Measurements from ENCODE around the gene PSMD7. TPM values are rescaled to one million over a fixed set of nuclear protein-coding genes. Genes with fewer than 3 reads are reported as not detected.
A peak's percentile ranks its signal among the peaks of the same experiment; 100 is the strongest.

The PSMD7 gene
- total and polyA plus RNA-seq, 2 of the 13 experiments (the other 11 are each of a cell fraction or from before 2014, with no cell fraction given) = 105 to 224 TPM

DNA sequence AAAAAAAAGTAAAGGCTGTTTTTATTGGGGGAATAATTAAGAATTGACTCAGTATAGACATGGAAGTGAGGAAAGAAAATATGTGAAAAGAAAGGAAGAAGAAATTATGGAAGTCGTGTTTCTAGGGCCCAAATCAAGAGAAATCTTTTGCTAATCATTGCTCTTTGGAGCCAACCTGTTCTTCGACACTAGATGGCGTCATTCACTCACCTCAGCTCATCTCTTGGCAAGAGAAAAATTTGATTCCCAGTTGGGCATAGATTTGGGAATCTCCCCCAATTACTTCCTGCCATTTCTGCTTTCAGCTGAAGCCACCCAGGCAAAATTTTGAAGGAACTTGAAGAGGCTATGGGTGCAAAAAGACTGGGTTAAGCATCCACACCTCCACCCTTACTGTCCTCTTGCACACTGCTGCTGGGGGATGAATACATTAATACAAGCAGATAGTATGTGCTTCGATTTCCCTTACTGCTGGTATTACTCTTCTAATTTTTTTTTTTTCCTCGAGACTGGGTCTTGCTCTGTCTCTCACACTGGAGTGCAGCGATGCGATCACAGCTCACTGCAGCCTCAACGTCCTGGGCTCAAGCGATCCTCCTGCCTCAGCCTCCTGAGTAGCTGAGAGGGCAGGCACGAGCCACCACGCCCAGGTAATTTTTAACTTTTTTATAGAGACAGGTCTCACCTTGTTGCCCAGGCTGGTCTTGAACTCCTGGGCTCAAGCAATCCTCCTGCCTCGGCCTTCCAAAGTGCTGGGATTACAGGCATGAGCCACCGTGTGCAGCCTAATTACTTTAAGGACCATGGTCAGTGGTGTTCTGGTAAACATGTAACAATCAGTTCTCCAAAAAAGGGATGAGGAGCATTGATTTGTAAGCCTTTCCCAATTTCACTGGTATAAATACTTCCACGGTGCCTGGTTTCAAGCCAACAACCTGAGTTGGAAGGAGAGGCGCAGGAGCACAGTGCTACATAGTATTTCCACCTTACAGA is 13.5 kb downstream of the PSMD7 start (continued):
- TF ChIP-seq, protein P1, sequence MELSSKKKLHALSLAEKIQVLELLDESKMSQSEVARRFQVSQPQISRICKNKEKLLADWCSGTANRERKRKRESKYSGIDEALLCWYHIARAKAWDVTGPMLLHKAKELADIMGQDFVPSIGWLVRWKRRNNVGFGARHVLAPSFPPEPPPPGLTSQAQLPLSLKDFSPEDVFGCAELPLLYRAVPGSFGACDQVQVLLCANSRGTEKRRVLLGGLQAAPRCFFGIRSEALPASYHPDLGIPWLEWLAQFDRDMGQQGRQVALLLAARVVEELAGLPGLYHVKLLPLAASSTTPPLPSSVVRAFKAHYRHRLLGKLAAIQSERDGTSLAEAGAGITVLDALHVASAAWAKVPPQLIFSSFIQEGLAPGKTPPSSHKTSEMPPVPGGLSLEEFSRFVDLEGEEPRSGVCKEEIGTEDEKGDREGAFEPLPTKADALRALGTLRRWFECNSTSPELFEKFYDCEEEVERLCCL (CRISPR knock-in tag; IDR thresholded peaks at IDR 0.05; ENCODE audit: borderline replicate concordance) = no peak
- TF ChIP-seq, protein P2, sequence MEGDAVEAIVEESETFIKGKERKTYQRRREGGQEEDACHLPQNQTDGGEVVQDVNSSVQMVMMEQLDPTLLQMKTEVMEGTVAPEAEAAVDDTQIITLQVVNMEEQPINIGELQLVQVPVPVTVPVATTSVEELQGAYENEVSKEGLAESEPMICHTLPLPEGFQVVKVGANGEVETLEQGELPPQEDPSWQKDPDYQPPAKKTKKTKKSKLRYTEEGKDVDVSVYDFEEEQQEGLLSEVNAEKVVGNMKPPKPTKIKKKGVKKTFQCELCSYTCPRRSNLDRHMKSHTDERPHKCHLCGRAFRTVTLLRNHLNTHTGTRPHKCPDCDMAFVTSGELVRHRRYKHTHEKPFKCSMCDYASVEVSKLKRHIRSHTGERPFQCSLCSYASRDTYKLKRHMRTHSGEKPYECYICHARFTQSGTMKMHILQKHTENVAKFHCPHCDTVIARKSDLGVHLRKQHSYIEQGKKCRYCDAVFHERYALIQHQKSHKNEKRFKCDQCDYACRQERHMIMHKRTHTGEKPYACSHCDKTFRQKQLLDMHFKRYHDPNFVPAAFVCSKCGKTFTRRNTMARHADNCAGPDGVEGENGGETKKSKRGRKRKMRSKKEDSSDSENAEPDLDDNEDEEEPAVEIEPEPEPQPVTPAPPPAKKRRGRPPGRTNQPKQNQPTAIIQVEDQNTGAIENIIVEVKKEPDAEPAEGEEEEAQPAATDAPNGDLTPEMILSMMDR (CRISPR knock-in tag; IDR thresholded peaks at IDR 0.05) = peak; percentile 83
- no peak for TF ChIP-seq ZNF382 (CRISPR knock-in tag; IDR thresholded peaks at IDR 0.05; ENCODE audit: borderline replicate concordance)
- TF ChIP-seq ZBTB42 (CRISPR knock-in tag; IDR thresholded peaks at IDR 0.05) = no peak
- TF ChIP-seq ZNF17 (CRISPR knock-in tag; IDR thresholded peaks at IDR 0.05) = no peak
- TF ChIP-seq, protein P3, sequence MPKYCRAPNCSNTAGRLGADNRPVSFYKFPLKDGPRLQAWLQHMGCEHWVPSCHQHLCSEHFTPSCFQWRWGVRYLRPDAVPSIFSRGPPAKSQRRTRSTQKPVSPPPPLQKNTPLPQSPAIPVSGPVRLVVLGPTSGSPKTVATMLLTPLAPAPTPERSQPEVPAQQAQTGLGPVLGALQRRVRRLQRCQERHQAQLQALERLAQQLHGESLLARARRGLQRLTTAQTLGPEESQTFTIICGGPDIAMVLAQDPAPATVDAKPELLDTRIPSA (CRISPR knock-in tag; IDR thresholded peaks at IDR 0.05; ENCODE audit: borderline replicate concordance) = no peak
- TF ChIP-seq FLYWCH1 (CRISPR knock-in tag; IDR thresholded peaks at IDR 0.05) = no peak
- TF ChIP-seq ZNF772 (CRISPR knock-in tag; IDR thresholded peaks at IDR 0.05) = no peak
- TF ChIP-seq ZNF747 (CRISPR knock-in tag; IDR thresholded peaks at IDR 0.05; ENCODE audit: borderline replicate concordance) = no peak
- TF ChIP-seq, protein P4, sequence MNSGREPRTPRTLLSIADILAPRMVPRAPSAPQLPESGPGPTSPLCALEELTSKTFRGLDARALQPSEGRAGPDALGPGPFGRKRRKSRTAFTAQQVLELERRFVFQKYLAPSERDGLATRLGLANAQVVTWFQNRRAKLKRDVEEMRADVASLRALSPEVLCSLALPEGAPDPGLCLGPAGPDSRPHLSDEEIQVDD (CRISPR knock-in tag; IDR thresholded peaks at IDR 0.05; ENCODE audit: borderline replicate concordance) = no peak
- TF ChIP-seq JARID2 (CRISPR knock-in tag; IDR thresholded peaks at IDR 0.05; ENCODE audit: insufficient replicate concordance) = no peak
- TF ChIP-seq, protein P5, sequence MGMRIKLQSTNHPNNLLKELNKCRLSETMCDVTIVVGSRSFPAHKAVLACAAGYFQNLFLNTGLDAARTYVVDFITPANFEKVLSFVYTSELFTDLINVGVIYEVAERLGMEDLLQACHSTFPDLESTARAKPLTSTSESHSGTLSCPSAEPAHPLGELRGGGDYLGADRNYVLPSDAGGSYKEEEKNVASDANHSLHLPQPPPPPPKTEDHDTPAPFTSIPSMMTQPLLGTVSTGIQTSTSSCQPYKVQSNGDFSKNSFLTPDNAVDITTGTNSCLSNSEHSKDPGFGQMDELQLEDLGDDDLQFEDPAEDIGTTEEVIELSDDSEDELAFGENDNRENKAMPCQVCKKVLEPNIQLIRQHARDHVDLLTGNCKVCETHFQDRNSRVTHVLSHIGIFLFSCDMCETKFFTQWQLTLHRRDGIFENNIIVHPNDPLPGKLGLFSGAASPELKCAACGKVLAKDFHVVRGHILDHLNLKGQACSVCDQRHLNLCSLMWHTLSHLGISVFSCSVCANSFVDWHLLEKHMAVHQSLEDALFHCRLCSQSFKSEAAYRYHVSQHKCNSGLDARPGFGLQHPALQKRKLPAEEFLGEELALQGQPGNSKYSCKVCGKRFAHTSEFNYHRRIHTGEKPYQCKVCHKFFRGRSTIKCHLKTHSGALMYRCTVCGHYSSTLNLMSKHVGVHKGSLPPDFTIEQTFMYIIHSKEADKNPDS (CRISPR knock-in tag; IDR thresholded peaks at IDR 0.05) = no peak
- TF ChIP-seq, protein P6, sequence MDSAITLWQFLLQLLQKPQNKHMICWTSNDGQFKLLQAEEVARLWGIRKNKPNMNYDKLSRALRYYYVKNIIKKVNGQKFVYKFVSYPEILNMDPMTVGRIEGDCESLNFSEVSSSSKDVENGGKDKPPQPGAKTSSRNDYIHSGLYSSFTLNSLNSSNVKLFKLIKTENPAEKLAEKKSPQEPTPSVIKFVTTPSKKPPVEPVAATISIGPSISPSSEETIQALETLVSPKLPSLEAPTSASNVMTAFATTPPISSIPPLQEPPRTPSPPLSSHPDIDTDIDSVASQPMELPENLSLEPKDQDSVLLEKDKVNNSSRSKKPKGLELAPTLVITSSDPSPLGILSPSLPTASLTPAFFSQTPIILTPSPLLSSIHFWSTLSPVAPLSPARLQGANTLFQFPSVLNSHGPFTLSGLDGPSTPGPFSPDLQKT (CRISPR knock-in tag; IDR thresholded peaks at IDR 0.05; ENCODE audit: borderline replicate concordance) = no peak
- TF ChIP-seq, protein P7, sequence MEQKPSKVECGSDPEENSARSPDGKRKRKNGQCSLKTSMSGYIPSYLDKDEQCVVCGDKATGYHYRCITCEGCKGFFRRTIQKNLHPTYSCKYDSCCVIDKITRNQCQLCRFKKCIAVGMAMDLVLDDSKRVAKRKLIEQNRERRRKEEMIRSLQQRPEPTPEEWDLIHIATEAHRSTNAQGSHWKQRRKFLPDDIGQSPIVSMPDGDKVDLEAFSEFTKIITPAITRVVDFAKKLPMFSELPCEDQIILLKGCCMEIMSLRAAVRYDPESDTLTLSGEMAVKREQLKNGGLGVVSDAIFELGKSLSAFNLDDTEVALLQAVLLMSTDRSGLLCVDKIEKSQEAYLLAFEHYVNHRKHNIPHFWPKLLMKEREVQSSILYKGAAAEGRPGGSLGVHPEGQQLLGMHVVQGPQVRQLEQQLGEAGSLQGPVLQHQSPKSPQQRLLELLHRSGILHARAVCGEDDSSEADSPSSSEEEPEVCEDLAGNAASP (CRISPR knock-in tag; IDR thresholded peaks at IDR 0.05; ENCODE audit: borderline replicate concordance) = no peak
- no peak for TF ChIP-seq ZNF589 (CRISPR knock-in tag; conservative IDR thresholded peaks at IDR 0.05)

Measured in HepG2 (cell line).